K562 (cell line): ENCODE measurements around the gene VPS26A.
A peak's percentile ranks its signal among the peaks of the same experiment; 100 is the strongest.

Experiments used
- BHLHE40 ChIP-seq: IDR thresholded peaks from 2 replicates; pipeline ENCODE4 v1.6.1; 2011; ENCODE audit warnings: low read length, improper control_type of control experiment
- FOXJ3 ChIP-seq: sonication (generic); formaldehyde crosslinking; IDR thresholded peaks from 2 replicates; pipeline ENCODE4 v1.4.0; 2020; ENCODE audit warnings: mild to moderate bottlenecking, missing genetic modification reagents
- FOXK1 ChIP-seq: sonication (generic); formaldehyde crosslinking; IDR thresholded peaks from 2 replicates; pipeline ENCODE4 v1.8.0; 2022; ENCODE audit warnings: missing genetic modification reagents, mild to moderate bottlenecking, borderline replicate concordance
- NCOR1 ChIP-seq: fragments of 450-650 bp; IDR thresholded peaks from 2 replicates; pipeline ENCODE4 v1.6.1; 2016; ENCODE audit warnings: mild to moderate bottlenecking, moderate library complexity
- NR2C2 ChIP-seq, 2 experiments: fragments of 200-800 bp in 1 of 2; sonication (Bioruptor generic) in 1 of 2; sonication (generic) in 1 of 2; formaldehyde crosslinking in 1 of 2; IDR thresholded peaks; 2 replicates each; pipeline versions ENCODE4 v1.6.1 to v1.8.0; 2016 to 2022; ENCODE audit warnings: mild to moderate bottlenecking in 1 of 2, missing compliant biosample characterization in 1 of 2, missing genetic modification characterization in 1 of 2, missing genetic modification reagents in 1 of 2
- PBX2 ChIP-seq, 2 experiments: IDR thresholded peaks in 1 of 2; conservative IDR thresholded peaks in 1 of 2; 2 replicates each; pipeline ENCODE4 v1.6.1; 2016; ENCODE audit warnings: low read depth in 2 of 2, mild to moderate bottlenecking in 1 of 2, missing compliant biosample characterization in 1 of 2, missing genetic modification characterization in 1 of 2, moderate library complexity in 1 of 2
- RCOR1 ChIP-seq, 2 experiments: IDR thresholded peaks; 2 replicates each; pipeline ENCODE4 v1.6.1; 2012; ENCODE audit warnings: low read depth in 2 of 2, low read length in 2 of 2, borderline replicate concordance in 1 of 2, improper control_type of control experiment in 1 of 2
- RFX5 ChIP-seq: IDR thresholded peaks from 2 replicates; pipeline ENCODE4 v1.6.1; 2011; ENCODE audit warnings: low read depth, mild to moderate bottlenecking, improper control_type of control experiment, low read length
- TCF15 ChIP-seq: fragments of 250-450 bp; sonication (Bioruptor Pico); IDR thresholded peaks from 2 replicates; pipeline ENCODE4 v1.8.0; 2022; ENCODE audit warnings: moderate library complexity, mild to moderate bottlenecking, inconsistent platforms
- ZNF644 ChIP-seq: fragments of 200-800 bp; sonication (Bioruptor generic); IDR thresholded peaks from 2 replicates; pipeline ENCODE4 v1.6.1; 2016; ENCODE audit warnings: low read depth, missing genetic modification characterization, missing compliant biosample characterization
- ZZZ3 ChIP-seq: fragments of 450-650 bp; IDR thresholded peaks from 2 replicates; pipeline ENCODE4 v1.6.1; 2016; ENCODE audit warnings: antibody characterized with exemption, mild to moderate bottlenecking, moderate library complexity

- TF ChIP-seq NCOR1, result no peak
- TF ChIP-seq RFX5, result no peak
- TF ChIP-seq FOXJ3 (CRISPR knock-in tag), result no peak
- no peak for TF ChIP-seq FOXK1 (CRISPR knock-in tag)
- TF ChIP-seq PBX2 (CRISPR knock-in tag; IDR thresholded peaks at IDR 0.05; ENCODE audit: low read depth), result no peak
- peak; percentile 75 for TF ChIP-seq PBX2 (tag; conservative IDR thresholded peaks at IDR 0.05; ENCODE audit: low read depth)
- peak; percentile 87 for TF ChIP-seq BHLHE40
- no peak for TF ChIP-seq NR2C2 (CRISPR knock-in tag; IDR thresholded peaks at IDR 0.05)
- TF ChIP-seq NR2C2 (tag; IDR thresholded peaks at IDR 0.05), result peak; percentile 89
- TF ChIP-seq ZZZ3, result no peak
- TF ChIP-seq ZNF644 (tag), result 0 out of 2 replicates have a peak, but pooled peaks have one; percentile 31
- TF ChIP-seq RCOR1 (IDR thresholded peaks at IDR 0.05; ENCODE audit: borderline replicate concordance in 1 of 2, low read depth in 2 of 2, low read length in 2 of 2), result peak in 1 of 2 experiments; percentile 91; a peak in 1 of 4 replicates
- TF ChIP-seq TCF15 (CRISPR knock-in tag), result no peak
Measured at GRCh38 chr10:69213591-69214311, 89.8 kb downstream of the VPS26A start.
